Uterus (tissue), 4 donors: ENCODE results near the gene ARHGAP19. TPM values are rescaled to one million over a fixed set of nuclear protein-coding genes. Genes with fewer than 3 reads are reported as not detected.

Source experiments
- DNase-seq, 2 donors: peaks; one replicate each; pipeline ENCODE4 v3.0.0-alpha.2; 2019 to 2020
- H3K27ac ChIP-seq, 2 donors: fragments of 200-600 bp; sonication (generic); 1 replicate in 1 of 2; 2 replicates in 1 of 2; pipeline ENCODE4 v1.5.1; 2016 to 2018
- H3K27me3 ChIP-seq, 2 donors: fragments of 200-600 bp; sonication (generic); one replicate each; pipeline ENCODE4 v1.5.1; 2018 to 2019; ENCODE audit warnings: control low read depth in 1 of 2
- H3K36me3 ChIP-seq, 2 donors: fragments of 200-600 bp; sonication (generic); one replicate each; pipeline ENCODE4 v1.5.1; 2019; ENCODE audit warnings: control low read depth in 1 of 2
- H3K4me1 ChIP-seq, 2 donors: fragments of 200-600 bp; sonication (generic); one replicate each; pipeline ENCODE4 v1.5.1; 2018 to 2019; ENCODE audit warnings: control low read depth in 1 of 2
- H3K4me3 ChIP-seq, 2 donors: fragments of 200-600 bp; sonication (generic); 1 replicate in 1 of 2; 2 replicates in 1 of 2; pipeline ENCODE4 v1.5.1; 2018 to 2019; ENCODE audit warnings: mild to moderate bottlenecking in 1 of 2
- H3K9me3 ChIP-seq, 2 donors: fragments of 200-600 bp; sonication (generic); one replicate each; pipeline ENCODE4 v1.5.1; 2019; ENCODE audit warnings: control low read depth in 1 of 2
- CTCF ChIP-seq, 4 experiments: fragments of 200-600 bp in 2 of 4; fragments of 450-650 bp in 2 of 4; sonication (generic) in 2 of 4; IDR thresholded peaks; one replicate each; pipeline ENCODE4 v1.5.1; 2016 to 2019; ENCODE audit warnings: antibody characterized with exemption in 4 of 4, mild to moderate bottlenecking in 2 of 4, moderate library complexity in 1 of 4
- POLR2A ChIP-seq, 2 donors: fragments of 450-650 bp; IDR thresholded peaks; one replicate each; pipeline ENCODE4 v1.6.1; 2016; ENCODE audit warnings: antibody characterized with exemption in 2 of 2, mild to moderate bottlenecking in 1 of 2, moderate library complexity in 1 of 2
- intact Hi-C: fragments of 100-400 bp; cut with DNase I; formaldehyde crosslinking; loops from one replicate; pipeline ENCODE4 v1.15.1; 2023; ENCODE audit warnings: low total_unique reads
- total RNA-seq, 4 donors: library from RNA; depleted of rRNA in 3 of 4; stranded (reverse); fragments of >200 nt in 3 of 4; gene quantifications; one replicate each; pipeline versions ENCODE4 v1.1.0 to v1.2.4, GENCODE V29; 2014 to 2023
- donor health status: DM: yes; HTN: yes; CAD: no.

ARHGAP19 gene
- total RNA-seq, 4 donors from 2014 or later, result 5.3 to 25.8 (median 14.0) TPM

- Histone ChIP-seq H3K9me3 (no peaks in the 10 kb centered on the region), H3K4me3 (no peak overlapping the region), H3K27ac (no peak overlapping the region), H3K36me3 (no peaks in the 10 kb centered on the region), H3K27me3 (no peaks in the 10 kb centered on the region), H3K4me1 (no peaks in the 10 kb centered on the region)
- TF ChIP-seq CTCF (IDR thresholded peaks at IDR 0.05), result no peak
- TF ChIP-seq POLR2A (IDR thresholded peaks at IDR 0.05), result no peak
- intact Hi-C loops, result no loop called here
- DNase-seq, result no peak
Observed at GRCh38 chr10:97230146-97230545, 62.3 kb downstream of the ARHGAP19 start.

- Histone ChIP-seq H3K27me3 (no peaks in the 10 kb centered on the region), H3K9me3 (no peaks in the 10 kb centered on the region), H3K36me3 (no peaks in the 10 kb centered on the region), H3K4me3 (no peak overlapping the region), H3K27ac (no peak overlapping the region), H3K4me1 (no peaks in the 10 kb centered on the region)
- TF ChIP-seq POLR2A (IDR thresholded peaks at IDR 0.05), result no peak
- TF ChIP-seq CTCF (IDR thresholded peaks at IDR 0.05), result no peak
- intact Hi-C loops, result no loop called here
- no peak for DNase-seq
Observed at GRCh38 chr10:97229322-97230015, 63.0 kb downstream of the ARHGAP19 start.

GRCh38 chr10:97228775-97229157 is 63.7 kb downstream of the ARHGAP19 start:
- no peak for TF ChIP-seq POLR2A (IDR thresholded peaks at IDR 0.05)
- no peak for TF ChIP-seq CTCF (IDR thresholded peaks at IDR 0.05)
- Histone ChIP-seq H3K36me3 (no peaks in the 10 kb centered on the region), H3K4me3 (no peak overlapping the region), H3K9me3 (no peaks in the 10 kb centered on the region), H3K4me1 (no peaks in the 10 kb centered on the region), H3K27ac (no peak overlapping the region), H3K27me3 (no peaks in the 10 kb centered on the region)
- intact Hi-C loops, result no loop called here
- no peak for DNase-seq

- DNase-seq, result no peak
- TF ChIP-seq POLR2A (IDR thresholded peaks at IDR 0.05) (no peak), CTCF (IDR thresholded peaks at IDR 0.05) (no peak)
- intact Hi-C loops, result no loop called here
- Histone ChIP-seq H3K4me3 (no peak overlapping the region), H3K9me3 (no peaks in the 10 kb centered on the region), H3K27me3 (no peaks in the 10 kb centered on the region), H3K4me1 (no peaks in the 10 kb centered on the region), H3K27ac (no peak overlapping the region), H3K36me3 (no peaks in the 10 kb centered on the region)
Observed at GRCh38 chr10:97228130-97228774, 64.2 kb downstream of the ARHGAP19 start.

GRCh38 chr10:97226398-97226797 is 66.0 kb downstream of the ARHGAP19 start:
- H3K36me3 ChIP-seq, result no peaks in the 10 kb centered on the region
- H3K4me1 ChIP-seq, result no peaks in the 10 kb centered on the region
- TF ChIP-seq POLR2A (IDR thresholded peaks at IDR 0.05) (no peak), CTCF (IDR thresholded peaks at IDR 0.05) (no peak)
- no peak for DNase-seq
- H3K9me3 ChIP-seq, result no peaks in the 10 kb centered on the region
- intact Hi-C loops, result no loop called here
- no peak overlapping the region for H3K27ac ChIP-seq
- no peaks in the 10 kb centered on the region for H3K27me3 ChIP-seq
- no peak overlapping the region for H3K4me3 ChIP-seq
